HG02588 (cell line): Measurements from ENCODE around the gene BARX2.

ENCODE experiments used
- ATAC-seq: cut with Tn5 transposase; IDR thresholded peaks from one replicate; pipeline ENCODE4 v1.9.1; 2021; ENCODE audit warnings: mild to moderate bottlenecking, moderate library complexity; ENCODE audit not compliant: unreplicated experiment

BARX2 gene

GRCh38 chr11:129396454-129396853 lies 20.8 kb downstream of the BARX2 start:
- ATAC-seq = no peak

- ATAC-seq = no peak
These were observed 26.8 kb downstream of the BARX2 start for GRCh38 chr11:129402206-129403171.

- ATAC-seq = no peak
These were observed 29.1 kb downstream of the BARX2 start for GRCh38 chr11:129404731-129405130.

GRCh38 chr11:129408865-129409444 lies 33.3 kb downstream of the BARX2 start:
- no peak for ATAC-seq

- ATAC-seq = no peak
These were observed 34.8 kb downstream of the BARX2 start for GRCh38 chr11:129410395-129410960.

DNA sequence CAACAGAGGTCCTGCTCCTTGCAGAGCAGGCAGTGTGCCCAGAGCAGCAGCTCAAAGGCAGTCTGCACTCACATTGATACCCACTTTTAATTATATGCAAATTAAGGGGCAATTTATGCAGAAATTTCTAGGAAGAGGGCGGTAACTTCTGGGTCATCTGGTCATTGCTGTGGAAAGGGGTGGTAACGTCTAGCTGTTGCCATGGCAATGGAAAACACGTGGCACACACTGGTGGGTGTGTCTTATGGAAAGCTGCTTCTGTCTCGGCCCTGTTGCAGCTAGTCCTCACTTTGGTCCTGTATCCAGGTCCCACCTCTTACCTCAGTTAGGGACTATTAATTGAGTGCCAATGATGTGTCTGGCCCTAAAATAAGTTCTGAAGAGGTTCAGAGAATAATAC lies 36.8 kb downstream of the BARX2 start:
- ATAC-seq = no peak

DNA sequence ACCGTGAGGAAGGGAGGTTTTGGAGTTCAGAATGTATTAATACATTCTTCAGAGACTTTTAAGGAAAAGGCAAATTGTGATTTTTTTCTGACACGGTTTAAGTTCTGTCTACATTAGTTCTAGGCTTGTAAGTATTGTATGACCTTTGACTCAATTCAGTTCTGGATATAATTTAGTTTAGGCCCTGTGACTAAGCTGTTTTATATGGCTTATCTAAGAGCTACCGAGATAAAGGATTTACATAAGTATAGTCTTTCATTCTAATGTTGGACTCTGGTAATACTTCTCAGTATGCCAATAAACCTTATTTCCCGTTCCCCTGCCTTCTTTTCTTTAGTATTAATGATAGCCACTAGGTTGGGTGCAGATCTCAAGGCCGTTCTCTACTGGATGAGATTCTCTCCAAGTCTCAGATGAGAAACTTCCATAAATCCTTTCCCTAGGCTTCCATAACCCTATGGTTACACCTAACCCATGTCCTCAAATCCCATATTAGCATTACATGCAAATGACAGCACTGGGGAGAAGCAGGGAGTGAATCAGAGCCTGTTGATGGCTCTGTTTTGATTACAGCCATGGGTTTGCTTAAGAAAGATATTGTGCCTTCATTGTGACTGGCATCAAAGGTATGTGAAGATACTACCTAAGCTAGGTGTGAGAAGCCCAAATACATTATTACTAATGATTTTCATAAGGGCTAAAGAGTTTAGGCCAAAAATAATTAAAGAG lies 38.7 kb downstream of the BARX2 start:
- ATAC-seq = no peak

DNA sequence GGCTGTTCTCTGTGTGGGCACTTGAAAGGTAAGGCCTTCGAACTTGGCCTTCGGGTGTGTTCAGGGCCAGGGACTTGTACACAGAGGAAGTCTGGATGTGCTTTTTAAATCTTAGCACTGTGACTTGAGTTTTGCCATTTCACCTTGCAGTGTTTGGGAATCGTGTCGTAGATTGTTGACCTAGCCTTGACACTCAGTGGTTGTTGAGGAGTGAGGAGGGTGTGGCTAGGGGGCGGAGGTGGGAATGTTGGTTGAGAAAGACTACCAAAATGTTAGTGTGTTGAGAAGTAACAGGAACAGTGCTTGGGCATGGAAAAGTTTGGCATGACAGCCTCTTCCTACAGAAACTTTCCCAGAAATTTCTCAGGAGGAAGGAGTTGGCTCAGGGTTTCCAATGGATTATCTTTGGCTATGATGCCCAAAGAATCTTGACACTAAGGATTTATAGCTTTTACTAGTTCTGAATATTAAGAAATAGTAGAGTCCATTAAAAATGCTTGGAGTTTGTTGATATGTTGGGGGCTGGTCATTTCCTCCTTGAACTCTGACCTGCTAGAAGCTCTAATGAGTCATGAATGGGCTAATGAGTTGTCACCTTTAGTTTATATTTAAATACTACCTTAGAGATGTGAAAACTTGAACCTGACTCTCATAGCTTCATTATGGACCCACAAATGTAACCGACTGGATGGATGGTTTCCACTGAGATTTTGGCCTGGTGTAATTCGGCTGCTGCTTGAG lies 40.6 kb downstream of the BARX2 start:
- ATAC-seq = no peak

GRCh38 chr11:129417458-129417857 lies 41.8 kb downstream of the BARX2 start:
- ATAC-seq = peak; percentile 20

- ATAC-seq = peak; percentile 77
These were observed 42.4 kb downstream of the BARX2 start for GRCh38 chr11:129418039-129418438.

- no peak for ATAC-seq
These were observed 43.7 kb downstream of the BARX2 start for GRCh38 chr11:129419386-129419785.

DNA sequence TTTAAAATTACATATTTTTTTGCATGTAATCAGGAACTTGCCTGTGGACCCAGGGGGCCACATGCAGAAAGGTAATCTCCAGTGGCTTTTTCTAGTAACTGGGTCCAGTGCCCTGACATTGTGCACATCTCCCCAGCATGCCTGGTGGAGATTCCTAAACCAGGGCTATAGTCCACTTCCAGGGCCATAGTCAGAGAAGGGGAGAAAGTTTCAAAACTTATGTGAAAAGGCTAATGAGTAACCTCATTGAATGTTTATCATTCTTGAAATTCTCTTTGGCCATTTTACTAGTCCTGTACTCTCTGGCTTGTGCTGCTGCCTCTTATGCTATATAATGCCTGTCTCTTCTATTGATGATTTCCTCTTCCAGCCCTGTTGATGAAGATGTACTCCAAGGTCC lies 47.8 kb downstream of the BARX2 start:
- ATAC-seq = no peak

DNA sequence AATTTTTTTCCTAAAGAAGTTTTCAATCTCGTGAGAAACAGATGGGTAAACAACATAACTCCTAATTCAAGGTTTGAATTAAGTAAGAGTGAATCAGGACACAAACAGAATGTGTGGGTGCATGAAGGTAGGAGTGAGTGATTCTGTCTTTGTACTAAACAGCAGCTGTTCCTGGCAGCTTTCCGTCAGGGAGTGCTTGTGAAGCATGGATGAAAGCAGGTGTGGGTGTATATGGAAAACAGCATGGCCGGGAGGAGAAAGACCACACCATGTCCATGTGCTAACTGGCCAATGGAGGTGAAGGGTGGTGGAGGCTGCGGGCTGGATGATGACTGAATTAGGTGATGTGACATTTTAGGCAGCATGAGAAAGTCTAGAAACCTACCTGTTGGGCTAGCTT lies 49.6 kb downstream of the BARX2 start:
- ATAC-seq = no peak

DNA sequence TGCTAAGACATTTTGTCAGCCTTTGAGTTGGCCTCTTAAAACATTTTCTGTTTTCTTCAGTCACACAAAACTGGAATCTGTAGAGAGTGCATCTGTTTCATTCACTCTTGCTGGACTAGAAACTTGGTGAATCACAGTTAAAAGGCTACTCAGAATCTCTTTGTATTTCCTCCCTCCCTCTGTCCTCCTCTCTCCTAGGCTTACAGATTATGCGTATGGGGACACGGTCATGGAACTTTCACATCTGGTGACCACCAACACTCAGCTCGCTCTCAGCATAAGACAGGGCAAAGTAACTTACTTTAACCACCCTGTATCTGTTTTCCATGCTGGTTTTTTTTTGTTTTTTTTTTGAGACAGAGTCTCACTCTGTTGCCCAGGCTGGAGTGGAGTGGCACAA lies 50.4 kb downstream of the BARX2 start:
- ATAC-seq = no peak

DNA sequence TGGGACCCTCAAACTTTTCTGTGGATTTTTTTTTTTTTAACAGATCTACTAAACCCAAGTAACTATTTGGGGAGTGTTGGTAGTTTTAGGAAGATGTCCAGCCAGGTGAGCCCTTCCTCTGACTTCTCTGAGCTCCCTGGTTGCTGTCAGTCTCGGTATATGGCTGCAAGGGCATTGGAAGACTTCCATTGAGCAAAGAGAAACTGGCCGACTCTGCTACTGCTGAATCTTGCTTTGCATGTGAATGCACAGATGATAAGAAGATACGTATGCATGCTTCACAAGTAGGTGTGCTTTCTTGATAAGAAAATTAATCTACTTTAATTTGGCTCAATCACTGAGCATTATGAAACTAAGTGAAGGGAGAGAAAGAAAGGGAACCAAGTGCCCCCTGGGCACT lies 51.1 kb downstream of the BARX2 start:
- no peak for ATAC-seq

- no peak for ATAC-seq
These were observed 51.7 kb downstream of the BARX2 start for GRCh38 chr11:129427376-129427775.

DNA sequence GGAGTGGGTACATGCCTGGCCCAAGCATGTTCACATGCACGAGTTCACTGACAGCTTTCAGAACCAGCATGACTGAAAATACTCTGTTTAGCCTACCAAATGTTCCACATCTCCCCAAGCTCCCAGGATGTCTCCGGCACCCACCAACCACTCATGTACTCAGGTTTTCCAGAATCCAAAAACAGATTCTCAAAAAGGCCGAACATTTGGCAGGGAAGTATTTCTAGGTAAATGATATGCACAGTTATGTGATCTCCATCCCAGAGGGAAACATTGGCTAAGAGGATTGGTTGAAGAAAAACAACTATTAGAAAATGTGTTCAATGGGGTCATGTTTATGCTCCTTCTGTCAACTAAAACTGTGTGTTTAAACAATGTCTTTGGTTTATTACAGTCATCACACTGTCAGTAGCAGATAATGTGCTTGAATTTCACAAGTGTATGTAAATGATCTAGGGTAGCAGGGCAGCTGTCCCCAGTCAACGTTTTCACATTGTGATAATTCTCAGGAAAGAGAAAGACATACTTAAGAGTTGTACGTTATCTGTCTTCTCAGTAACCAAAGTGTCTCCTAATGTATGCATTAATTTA lies 52.3 kb downstream of the BARX2 start:
- ATAC-seq = no peak

- ATAC-seq = no peak
These were observed 52.9 kb downstream of the BARX2 start for GRCh38 chr11:129428557-129428956.

DNA sequence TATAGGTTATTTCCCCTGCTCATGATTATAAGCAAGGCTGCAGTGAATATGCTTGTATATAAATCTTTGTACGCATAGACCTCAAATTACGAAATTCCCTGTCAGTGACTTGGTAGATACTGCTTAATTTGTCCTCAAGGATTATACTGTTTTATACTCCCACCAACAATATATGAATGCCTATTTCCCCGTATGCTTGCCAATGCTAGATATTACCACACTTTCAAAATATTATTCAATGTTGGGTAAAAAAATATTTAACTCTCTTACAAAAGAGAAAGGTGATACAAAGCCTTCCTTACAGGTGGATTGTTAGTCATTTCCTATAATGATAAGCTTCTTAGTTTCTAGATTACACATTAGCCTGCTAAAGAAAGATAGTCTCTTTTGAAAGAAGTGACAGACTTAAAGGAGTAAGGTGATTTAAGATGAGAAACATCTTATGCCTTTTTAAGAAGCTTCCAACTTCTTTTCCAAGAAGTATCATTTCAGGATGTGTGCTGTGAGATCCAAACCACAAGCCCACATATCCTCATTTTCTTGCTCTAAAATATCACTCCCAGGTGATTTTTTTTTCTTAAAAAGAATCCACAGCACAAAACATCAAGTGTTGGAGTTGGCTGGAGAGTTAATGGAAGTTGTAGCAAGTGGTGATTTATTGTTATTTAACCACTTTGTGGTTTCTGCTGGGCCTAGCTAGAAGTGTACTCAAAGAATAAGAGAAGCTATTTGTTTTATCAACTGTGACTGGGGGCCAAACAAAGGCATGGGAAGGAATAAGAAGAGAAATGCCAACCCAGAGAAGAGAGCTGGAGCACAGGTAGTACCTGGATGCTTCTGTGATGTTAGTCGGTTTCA lies 59.2 kb downstream of the BARX2 start:
- ATAC-seq = no peak
